ENCODE data around the gene WBP11. TPM values are rescaled to one million over a fixed set of nuclear protein-coding genes. Genes with fewer than 3 reads are reported as not detected.
A peak's percentile ranks its signal among the peaks of the same experiment; 100 is the strongest.
"Not testable (repeated sequence)": the region's sequence is repeated elsewhere in the genome, so short reads cannot be mapped to it uniquely, and the experiment has no call there.

WBP11 gene
- total RNA-seq, 4 donors from 2014 or later: 16.0 to 21.4 (median 18.2) TPM

- peaks cover 0 to 4% (median 0%) of the 10 kb centered on the region in 3 donors for H3K9me3 ChIP-seq
- peaks cover 0 to 28% (median 0%) of the 10 kb centered on the region in 3 donors for H3K36me3 ChIP-seq
- DNase-seq: no peak
- WGBS, 2 donors: 7 to 27% methylated on average over 7 to 12 of the region's 16 CpGs
- no peaks in the 10 kb centered on the region for H3K27me3 ChIP-seq
- peaks cover 0 to 42% (median 5%) of the 10 kb centered on the region in 3 donors for H3K4me1 ChIP-seq
- intact Hi-C loops (cut with DNase I): no loop called here
- H3K27ac ChIP-seq: peak overlapping the region; percentile 96 to 98 (median 98)
- no peak for TF ChIP-seq CTCF (IDR thresholded peaks at IDR 0.05)
- no peak for TF ChIP-seq POLR2A (IDR thresholded peaks at IDR 0.05)
- peak overlapping the region; percentile 71 to 91 (median 85) for H3K4me3 ChIP-seq
Observed at GRCh38 chr12:14768823-14769405, 34.4 kb downstream of the WBP11 start.

GRCh38 chr12:14767617-14768016 lies 35.7 kb downstream of the WBP11 start:
- Histone ChIP-seq H3K4me3 (peak overlapping the region in 2 of 4 donors; percentile 86 to 91), H3K9me3 (peaks cover 0 to 4% (median 0%) of the 10 kb centered on the region in 3 donors), H3K27ac (peak overlapping the region in 2 of 4 donors; percentile 22 to 98), H3K27me3 (no peaks in the 10 kb centered on the region), H3K36me3 (peaks cover 0 to 28% (median 0%) of the 10 kb centered on the region in 3 donors), H3K4me1 (peaks cover 0 to 34% (median 5%) of the 10 kb centered on the region in 3 donors)
- 58 to 63% methylated on average over 1 of the region's 1 CpG for WGBS, 2 donors
- no peak for TF ChIP-seq CTCF (IDR thresholded peaks at IDR 0.05)
- TF ChIP-seq POLR2A (IDR thresholded peaks at IDR 0.05): no peak
- intact Hi-C loops (cut with DNase I): no loop called here
- DNase-seq: no peak

- no peak for DNase-seq
- H3K9me3 ChIP-seq: peaks cover 0 to 4% (median 0%) of the 10 kb centered on the region in 3 donors
- peaks cover 0 to 28% (median 4%) of the 10 kb centered on the region in 3 donors for H3K4me1 ChIP-seq
- TF ChIP-seq POLR2A (IDR thresholded peaks at IDR 0.05) (no peak), CTCF (IDR thresholded peaks at IDR 0.05) (no peak)
- 91 to 94% methylated on average over 3 of the region's 3 CpGs for WGBS, 2 donors
- intact Hi-C loops (cut with DNase I): no loop called here
- no peak overlapping the region for H3K4me3 ChIP-seq
- peak overlapping the region in 1 of 4 donors; percentile 98 for H3K27ac ChIP-seq
- H3K27me3 ChIP-seq: no peaks in the 10 kb centered on the region
- H3K36me3 ChIP-seq: peaks cover 0 to 32% (median 0%) of the 10 kb centered on the region in 3 donors
Observed at GRCh38 chr12:14766649-14767215, 36.5 kb downstream of the WBP11 start.

- intact Hi-C loops (cut with DNase I); H3K9me3 ChIP-seq; H3K4me3 ChIP-seq; DNase-seq; H3K27me3 ChIP-seq: not testable (repeated sequence)
- H3K36me3 ChIP-seq: peaks cover 0 to 38% (median 0%) of the 10 kb centered on the region in 3 donors
- 71 to 82% methylated on average over 3 of the region's 3 CpGs for WGBS, 2 donors
- peaks cover 0 to 23% (median 0%) of the 10 kb centered on the region in 3 donors for H3K4me1 ChIP-seq
- H3K27ac ChIP-seq: peak overlapping the region in 1 of 4 donors; percentile 10
Observed at GRCh38 chr12:14766020-14766419, 37.3 kb downstream of the WBP11 start.

- 89 to 96% methylated on average over 2 of the region's 2 CpGs for whole genome bisulfite sequencing, 2 donors
Observed at GRCh38 chr12:14765398-14765797, 37.9 kb downstream of the WBP11 start.

GRCh38 chr12:14759711-14760280 lies 43.5 kb downstream of the WBP11 start:
- H3K36me3 ChIP-seq: peaks cover 0 to 19% (median 0%) of the 10 kb centered on the region in 3 donors
- WGBS, 2 donors: 70 to 73% methylated on average over 6 of the region's 6 CpGs
- H3K4me1 ChIP-seq; H3K27me3 ChIP-seq; intact Hi-C loops (cut with DNase I); H3K4me3 ChIP-seq; H3K27ac ChIP-seq; DNase-seq; H3K9me3 ChIP-seq: not testable (repeated sequence)

More at GRCh38 chr12:14765398-14765797, 37.9 kb downstream of the WBP11 start:
- Histone ChIP-seq H3K4me3 (no peak overlapping the region), H3K9me3 (peaks cover 0 to 4% (median 0%) of the 10 kb centered on the region in 3 donors), H3K36me3 (peaks cover 0 to 44% (median 0%) of the 10 kb centered on the region in 3 donors), H3K4me1 (peaks cover 0 to 23% (median 0%) of the 10 kb centered on the region in 3 donors), H3K27ac (no peak overlapping the region), H3K27me3 (no peaks in the 10 kb centered on the region)
- no peak for DNase-seq
- TF ChIP-seq CTCF (IDR thresholded peaks at IDR 0.05) (no peak), POLR2A (IDR thresholded peaks at IDR 0.05) (no peak)
- intact Hi-C loops (cut with DNase I): no loop called here
